ENCODE data around the gene SMIM3. TPM values are rescaled to one million over a fixed set of nuclear protein-coding genes. Genes with fewer than 3 reads are reported as not detected.

Gene SMIM3
- total RNA-seq, 1 experiment from 2014 or later, result 55.2 TPM

DNA sequence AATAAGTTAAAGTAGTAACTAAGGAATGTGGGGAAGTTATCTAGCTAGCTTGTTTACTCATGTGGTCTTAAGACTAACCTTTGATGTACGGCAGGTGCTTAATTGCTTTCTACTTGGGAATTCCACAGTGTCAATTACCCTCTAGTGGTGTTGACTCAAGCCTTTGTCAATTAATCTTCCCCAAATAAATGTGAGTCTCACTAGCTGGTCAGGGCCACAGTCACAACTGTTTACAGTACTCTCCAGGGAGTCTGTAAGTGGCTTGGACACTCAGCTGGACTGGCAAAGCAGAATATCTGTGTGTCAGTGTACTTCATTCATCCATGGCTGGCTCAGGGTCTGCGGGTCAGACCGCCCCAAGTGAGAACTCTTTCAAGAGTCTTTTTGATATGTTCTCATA, 30.8 kb downstream of the SMIM3 start:
- no peak for DNase-seq (ENCODE audit: low read depth, low spot score)
- Histone ChIP-seq H3K4me3 (ENCODE audit: low read depth in 2 of 2, low read length in 2 of 2) (no peak overlapping the region), H3K27ac (ENCODE audit: low read length) (no peak overlapping the region), H3K4me1 (ENCODE audit: control insufficient read depth, insufficient read depth, low read length) (no peaks in the 10 kb centered on the region), H3K27me3 (ENCODE audit: control insufficient read depth, insufficient read depth, low read length) (no peaks in the 10 kb centered on the region), H3K9me3 (ENCODE audit: control insufficient read depth, insufficient read depth, low read depth, low read length) (0 out of 2 replicates have a peak, but pooled peaks cover 2% of the 10 kb centered on the region), H3K36me3 (ENCODE audit: control insufficient read depth, insufficient read depth, low read length) (no peaks in the 10 kb centered on the region)
- in situ Hi-C loops (cut with HindIII; ENCODE audit: low pct_unique_long_range_greater_than_20kb, low sequenced_read_pairs) (no loop called here), intact Hi-C loops (cut with micrococcal nuclease; ENCODE audit: unreplicated experiment) (loop anchor here (10.0 kb wide), 2 partner anchors 245 to 355 kb away; no protein-coding TSS in a partner anchor)
- POLR2A ChIA-PET, result no interaction called here
- no peak for ATAC-seq
- no TSS peak for BruUV-seq (replicated peaks)
- CTCF ChIA-PET, result no interaction called here
- TF ChIP-seq TCF7L2 (IDR thresholded peaks at IDR 0.05; ENCODE audit: low read depth, low read length), result no peak
- no peak for TF ChIP-seq SIN3A (IDR thresholded peaks at IDR 0.05; ENCODE audit: borderline replicate concordance, insufficient read depth, low read depth, low read length)
- TF ChIP-seq, protein P1, sequence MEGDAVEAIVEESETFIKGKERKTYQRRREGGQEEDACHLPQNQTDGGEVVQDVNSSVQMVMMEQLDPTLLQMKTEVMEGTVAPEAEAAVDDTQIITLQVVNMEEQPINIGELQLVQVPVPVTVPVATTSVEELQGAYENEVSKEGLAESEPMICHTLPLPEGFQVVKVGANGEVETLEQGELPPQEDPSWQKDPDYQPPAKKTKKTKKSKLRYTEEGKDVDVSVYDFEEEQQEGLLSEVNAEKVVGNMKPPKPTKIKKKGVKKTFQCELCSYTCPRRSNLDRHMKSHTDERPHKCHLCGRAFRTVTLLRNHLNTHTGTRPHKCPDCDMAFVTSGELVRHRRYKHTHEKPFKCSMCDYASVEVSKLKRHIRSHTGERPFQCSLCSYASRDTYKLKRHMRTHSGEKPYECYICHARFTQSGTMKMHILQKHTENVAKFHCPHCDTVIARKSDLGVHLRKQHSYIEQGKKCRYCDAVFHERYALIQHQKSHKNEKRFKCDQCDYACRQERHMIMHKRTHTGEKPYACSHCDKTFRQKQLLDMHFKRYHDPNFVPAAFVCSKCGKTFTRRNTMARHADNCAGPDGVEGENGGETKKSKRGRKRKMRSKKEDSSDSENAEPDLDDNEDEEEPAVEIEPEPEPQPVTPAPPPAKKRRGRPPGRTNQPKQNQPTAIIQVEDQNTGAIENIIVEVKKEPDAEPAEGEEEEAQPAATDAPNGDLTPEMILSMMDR (IDR thresholded peaks at IDR 0.05), result no peak
- TF ChIP-seq, protein P2, sequence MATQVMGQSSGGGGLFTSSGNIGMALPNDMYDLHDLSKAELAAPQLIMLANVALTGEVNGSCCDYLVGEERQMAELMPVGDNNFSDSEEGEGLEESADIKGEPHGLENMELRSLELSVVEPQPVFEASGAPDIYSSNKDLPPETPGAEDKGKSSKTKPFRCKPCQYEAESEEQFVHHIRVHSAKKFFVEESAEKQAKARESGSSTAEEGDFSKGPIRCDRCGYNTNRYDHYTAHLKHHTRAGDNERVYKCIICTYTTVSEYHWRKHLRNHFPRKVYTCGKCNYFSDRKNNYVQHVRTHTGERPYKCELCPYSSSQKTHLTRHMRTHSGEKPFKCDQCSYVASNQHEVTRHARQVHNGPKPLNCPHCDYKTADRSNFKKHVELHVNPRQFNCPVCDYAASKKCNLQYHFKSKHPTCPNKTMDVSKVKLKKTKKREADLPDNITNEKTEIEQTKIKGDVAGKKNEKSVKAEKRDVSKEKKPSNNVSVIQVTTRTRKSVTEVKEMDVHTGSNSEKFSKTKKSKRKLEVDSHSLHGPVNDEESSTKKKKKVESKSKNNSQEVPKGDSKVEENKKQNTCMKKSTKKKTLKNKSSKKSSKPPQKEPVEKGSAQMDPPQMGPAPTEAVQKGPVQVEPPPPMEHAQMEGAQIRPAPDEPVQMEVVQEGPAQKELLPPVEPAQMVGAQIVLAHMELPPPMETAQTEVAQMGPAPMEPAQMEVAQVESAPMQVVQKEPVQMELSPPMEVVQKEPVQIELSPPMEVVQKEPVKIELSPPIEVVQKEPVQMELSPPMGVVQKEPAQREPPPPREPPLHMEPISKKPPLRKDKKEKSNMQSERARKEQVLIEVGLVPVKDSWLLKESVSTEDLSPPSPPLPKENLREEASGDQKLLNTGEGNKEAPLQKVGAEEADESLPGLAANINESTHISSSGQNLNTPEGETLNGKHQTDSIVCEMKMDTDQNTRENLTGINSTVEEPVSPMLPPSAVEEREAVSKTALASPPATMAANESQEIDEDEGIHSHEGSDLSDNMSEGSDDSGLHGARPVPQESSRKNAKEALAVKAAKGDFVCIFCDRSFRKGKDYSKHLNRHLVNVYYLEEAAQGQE (IDR thresholded peaks at IDR 0.05; ENCODE audit: insufficient read depth in 1 of 2, low read depth in 2 of 2, low read length in 1 of 2), result no peak
- TF ChIP-seq POLR2AphosphoS5 (IDR thresholded peaks at IDR 0.05; ENCODE audit: low read depth, low read length), result no peak

DNA sequence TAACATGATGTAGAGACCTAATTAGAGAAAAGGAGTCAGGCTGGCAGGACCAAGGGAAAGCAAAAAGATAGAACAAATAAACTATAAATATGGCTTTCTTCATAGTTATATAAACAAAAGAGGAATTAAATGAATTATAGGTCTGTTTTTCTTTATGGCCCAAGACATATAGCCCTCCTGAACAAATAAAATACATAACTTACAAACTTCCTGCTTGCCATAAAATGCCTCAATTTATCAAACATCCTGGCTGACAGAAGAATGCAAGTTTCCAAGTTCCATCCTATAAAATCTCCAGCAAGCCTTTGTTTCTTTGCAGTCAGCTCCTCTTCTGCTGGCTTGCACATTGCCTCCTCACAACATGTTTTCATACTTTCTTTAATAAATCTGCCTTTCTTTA, 36.5 kb downstream of the SMIM3 start:
- TF ChIP-seq, protein P2 (IDR thresholded peaks at IDR 0.05; ENCODE audit: insufficient read depth in 1 of 2, low read depth in 2 of 2, low read length in 1 of 2), result no peak
- TF ChIP-seq, protein P1 (IDR thresholded peaks at IDR 0.05), result no peak
- TF ChIP-seq POLR2AphosphoS5 (IDR thresholded peaks at IDR 0.05; ENCODE audit: low read depth, low read length) (no peak), SIN3A (IDR thresholded peaks at IDR 0.05; ENCODE audit: borderline replicate concordance, insufficient read depth, low read depth, low read length) (no peak), TCF7L2 (IDR thresholded peaks at IDR 0.05; ENCODE audit: low read depth, low read length) (no peak)
- Histone ChIP-seq H3K9me3 (ENCODE audit: control insufficient read depth, insufficient read depth, low read depth, low read length) (no peaks in the 10 kb centered on the region), H3K36me3 (ENCODE audit: control insufficient read depth, insufficient read depth, low read length) (no peaks in the 10 kb centered on the region), H3K4me3 (ENCODE audit: low read depth in 2 of 2, low read length in 2 of 2) (no peak overlapping the region), H3K4me1 (ENCODE audit: control insufficient read depth, insufficient read depth, low read length) (no peaks in the 10 kb centered on the region), H3K27ac (ENCODE audit: low read length) (no peak overlapping the region), H3K27me3 (ENCODE audit: control insufficient read depth, insufficient read depth, low read length) (no peaks in the 10 kb centered on the region)
- in situ Hi-C loops (cut with HindIII; ENCODE audit: low pct_unique_long_range_greater_than_20kb, low sequenced_read_pairs) (no loop called here), intact Hi-C loops (cut with micrococcal nuclease; ENCODE audit: unreplicated experiment) (no loop called here)
- ATAC-seq (no peak), DNase-seq (ENCODE audit: low read depth, low spot score) (no peak)
- ChIA-PET CTCF (no interaction called here), POLR2A (no interaction called here)
- BruUV-seq (replicated peaks), result no TSS peak

Measured in Panc1 (cell line).